Fibroblast of skin of back (primary cell): Measurements from ENCODE around the gene SLC25A30.
"Not testable (repeated sequence)": the region's sequence is repeated elsewhere in the genome, so short reads cannot be mapped to it uniquely, and the experiment has no call there.

Source experiments
- DNase-seq: peaks from one replicate; pipeline ENCODE4 v3.0.0-alpha.2; 2013

SLC25A30 gene

DNA sequence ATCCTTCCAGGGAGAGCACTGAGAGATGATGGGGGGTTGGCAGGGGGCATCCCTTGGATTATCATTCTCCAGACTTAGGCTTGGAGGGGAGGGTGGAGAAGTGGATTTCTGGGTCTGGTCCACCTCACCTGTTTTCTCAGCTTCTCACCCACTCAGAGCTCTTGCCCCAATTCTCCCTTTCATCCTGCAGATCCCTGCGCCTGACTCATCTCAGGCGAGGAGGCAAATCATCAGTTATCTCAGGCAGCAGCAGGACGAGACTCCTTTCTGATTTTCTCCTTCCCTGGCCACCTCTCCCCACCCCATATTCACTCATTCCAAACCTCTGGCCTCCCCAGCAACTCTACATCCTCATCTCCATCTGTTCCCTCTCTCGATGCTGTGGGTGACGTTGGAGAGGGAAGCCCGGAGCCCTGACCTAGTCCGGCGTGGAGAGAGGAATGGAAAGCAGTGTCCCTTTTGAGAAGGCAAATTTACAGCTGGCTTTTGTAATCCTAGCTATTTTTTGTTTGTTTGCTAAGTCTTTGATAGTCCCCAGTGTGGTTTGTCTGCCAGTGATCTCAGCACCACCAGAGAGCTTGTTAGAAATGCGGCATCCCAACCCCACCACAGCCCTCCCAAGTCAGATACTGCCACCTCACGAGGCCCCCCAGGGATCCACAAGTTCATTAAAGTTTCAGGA lies 53.2 kb downstream of the SLC25A30 start:
- DNase-seq: no peak

- DNase-seq: no peak
These were observed 55.2 kb downstream of the SLC25A30 start for GRCh38 chr13:45362939-45363338.

GRCh38 chr13:45361596-45362206 lies 56.5 kb downstream of the SLC25A30 start:
- DNase-seq: peak; percentile 54

DNA sequence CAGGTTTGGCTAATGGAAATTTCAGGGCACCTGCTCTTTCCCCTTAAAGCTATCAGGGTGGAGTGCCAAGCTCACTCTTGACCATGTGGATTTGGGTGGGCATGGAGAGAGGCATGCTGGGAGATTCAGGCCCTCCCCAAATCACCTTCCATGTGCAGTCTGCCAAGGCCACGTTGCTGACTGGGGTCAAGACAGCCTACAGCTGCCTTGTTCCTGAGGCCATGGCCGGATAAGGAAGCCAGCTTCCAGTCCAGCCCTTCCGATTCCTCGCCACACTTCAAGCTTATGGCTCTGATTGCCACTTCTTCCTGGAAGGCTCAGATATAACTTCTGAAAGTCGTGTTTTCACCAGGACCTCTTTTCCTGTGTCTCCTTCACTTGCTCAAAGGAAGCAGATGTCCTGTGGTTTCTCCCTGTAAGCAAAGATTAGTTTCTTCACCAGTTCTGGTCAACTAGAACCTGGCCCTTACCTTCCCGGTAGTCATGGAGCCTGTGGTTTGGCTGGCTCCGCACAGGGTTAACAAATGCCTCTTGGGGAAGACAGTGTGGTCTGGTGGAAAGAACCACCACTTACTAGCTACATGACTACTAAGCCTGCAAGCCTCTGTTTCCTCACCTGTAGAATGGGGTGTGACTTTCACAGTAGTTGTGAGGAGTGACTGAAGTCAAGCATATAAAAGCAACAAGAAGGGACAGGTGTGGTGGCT lies 61.1 kb downstream of the SLC25A30 start:
- DNase-seq: no peak

DNA sequence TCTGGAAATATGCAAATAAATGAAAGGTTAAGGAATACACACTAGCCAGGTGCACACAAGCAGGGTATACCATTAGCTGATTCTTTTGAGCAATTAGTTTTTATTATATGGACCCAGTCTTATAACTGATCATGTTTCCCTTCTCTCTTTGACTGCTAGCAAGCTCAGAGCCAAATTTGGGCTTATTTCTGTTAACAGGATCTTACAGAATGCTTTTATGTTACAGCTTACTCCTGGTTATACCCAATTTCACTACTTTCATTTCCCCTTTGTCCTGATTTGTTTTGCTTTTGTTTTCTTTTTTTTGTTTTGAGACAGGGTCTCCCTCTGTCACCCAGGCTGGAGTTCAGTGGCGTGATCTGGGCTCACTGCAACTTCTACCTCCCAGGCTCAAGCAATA lies 64.3 kb downstream of the SLC25A30 start:
- DNase-seq: no peak

GRCh38 chr13:45352031-45352430 lies 66.1 kb downstream of the SLC25A30 start:
- DNase-seq: no peak

- DNase-seq: no peak
These were observed 68.0 kb downstream of the SLC25A30 start for GRCh38 chr13:45350152-45350551.

- peak; percentile 62 for DNase-seq
These were observed 68.7 kb downstream of the SLC25A30 start for GRCh38 chr13:45349438-45349837.

DNA sequence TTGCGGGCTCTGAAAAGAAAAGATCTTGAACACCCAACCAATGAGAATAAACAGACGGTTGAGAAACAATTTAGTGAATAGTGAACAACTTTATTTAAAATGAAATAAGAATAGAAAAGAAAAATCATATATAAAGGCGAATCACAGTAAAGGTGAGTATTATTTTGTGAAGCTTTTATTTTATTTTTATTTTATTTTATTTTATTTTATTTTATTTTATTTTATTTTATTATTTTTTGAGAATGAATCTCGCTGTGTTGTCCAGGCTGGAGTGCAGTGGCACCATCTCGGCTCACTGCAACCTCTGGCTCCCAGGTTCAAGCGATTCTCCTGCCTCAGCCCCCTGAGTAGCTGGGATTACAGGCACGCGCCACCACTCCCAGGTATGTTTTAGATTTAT lies 74.1 kb downstream of the SLC25A30 start:
- not testable (repeated sequence) for DNase-seq
